MCF 10A (cell line): ENCODE measurements around the gene WDR53. TPM values are rescaled to one million over a fixed set of nuclear protein-coding genes. Genes with fewer than 3 reads are reported as not detected.

ENCODE experiments used
- BruUV-seq: library from RNA; stranded (reverse); fragments of 400-500 nt; replicated peaks from 2 replicates; lab custom pipeline; 2021; lab: Mats Ljungman, UMichigan
- CTCF ChIA-PET: fragments of 300-600 bp; sonication (Branson Sonifier 250); formaldehyde crosslinking; extraction: SDS; loops from one replicate; lab custom pipeline; 2021; ENCODE audit warnings: antibody characterized with exemption, inconsistent platforms; lab: Yijun Ruan, JAX
- POLR2A ChIA-PET: fragments of 300-600, 350-650 bp; sonication (Branson Sonifier 250); formaldehyde crosslinking; extraction: SDS; loops from one replicate; lab custom pipeline; 2020; ENCODE audit warnings: antibody characterized with exemption, inconsistent platforms; lab: Yijun Ruan, JAX
- DNase-seq: peaks from one replicate; pipeline ENCODE4 v3.0.0-alpha.2; 2018; ENCODE audit not compliant: unreplicated experiment
- H3K27ac Mint-ChIP-seq: one replicate; pipeline ENCODE4 v1.8.0; 2022; ENCODE audit warnings: mild to moderate bottlenecking, low read depth, mixed read lengths; ENCODE audit not compliant: unreplicated experiment
- H3K27me3 Mint-ChIP-seq: one replicate; pipeline ENCODE4 v1.8.0; 2022; ENCODE audit warnings: mixed read lengths; ENCODE audit not compliant: insufficient read depth, unreplicated experiment
- H3K36me3 Mint-ChIP-seq: one replicate; pipeline ENCODE4 v1.8.0; 2022; ENCODE audit warnings: mild to moderate bottlenecking, moderate library complexity, mixed read lengths; ENCODE audit not compliant: insufficient read depth, unreplicated experiment
- H3K4me1 Mint-ChIP-seq: one replicate; pipeline ENCODE4 v1.8.0; 2022; ENCODE audit warnings: mixed read lengths; ENCODE audit not compliant: insufficient read depth, unreplicated experiment
- H3K4me3 Mint-ChIP-seq: one replicate; pipeline ENCODE4 v1.8.0; 2022; ENCODE audit warnings: mild to moderate bottlenecking, moderate library complexity, mixed read lengths; ENCODE audit not compliant: unreplicated experiment
- H3K9me3 Mint-ChIP-seq: one replicate; pipeline ENCODE4 v1.8.0; 2022; ENCODE audit warnings: mixed read lengths; ENCODE audit not compliant: unreplicated experiment
- CTCF ChIP-seq: fragments of 200-600 bp; IDR thresholded peaks from one replicate; pipeline ENCODE4 v1.8.0; 2022; ENCODE audit warnings: antibody characterized with exemption, mild to moderate bottlenecking; ENCODE audit not compliant: unreplicated experiment
- intact Hi-C: fragments of 100-400 bp; cut with micrococcal nuclease; formaldehyde crosslinking; loops from 2 replicates; pipeline ENCODE4 v1.14.1; 2022
- total RNA-seq: library from RNA; stranded (reverse); gene quantifications from 2 replicates; pipeline ENCODE4 v1.2.3, GENCODE V29; 2022

Gene WDR53
- total RNA-seq, 1 experiment from 2014 or later, result 14.4 TPM

- ChIA-PET POLR2A (interaction anchor here (0.6 to 4.4 kb wide), 5 partner anchors 12 to 512 kb away, joined by 3 to 41 read pairs (median 10); partner anchors contain the start of genes DYNLT2B, FBXO45 and WDR53), CTCF (interaction anchor here (0.6 to 0.9 kb wide), 4 partner anchors 17 to 1047 kb away, joined by 3 read pairs; no protein-coding TSS in a partner anchor)
These were observed 63.8 kb downstream of the WDR53 start for GRCh38 chr3:196504556-196504955.

More at GRCh38 chr3:196504556-196504955, 63.8 kb downstream of the WDR53 start:
- no peak overlapping the region for H3K27ac Mint-ChIP-seq
- H3K4me1 Mint-ChIP-seq, result peaks cover 7% of the 10 kb centered on the region
- no peaks in the 10 kb centered on the region for H3K36me3 Mint-ChIP-seq
- DNase-seq, result no peak
- no peaks in the 10 kb centered on the region for H3K27me3 Mint-ChIP-seq
- intact Hi-C loops, result loop anchor here (5.0 kb wide), 3 partner anchors 167 to 252 kb away; partner anchors contain the start of genes DYNLT2B and TM4SF19
- peak overlapping the region; percentile 99 for H3K4me3 Mint-ChIP-seq
- no TSS peak for BruUV-seq
- no peaks in the 10 kb centered on the region for H3K9me3 Mint-ChIP-seq
- no peak for TF ChIP-seq CTCF

Other genes starting within 250 kb of the WDR53 start
- gene TM4SF19, start 230.2 kb downstream of the WDR53 start, total RNA-seq, result 2.4 and 7.3 TPM in 2 replicates
- 64.7 and 71.6 TPM in 2 replicates for gene UBXN7, start 136.1 kb downstream of the WDR53 start, total RNA-seq
- 25.0 and 27.0 TPM in 2 replicates for gene RNF168, start 64.8 kb downstream of the WDR53 start, total RNA-seq
- not detected in 2 replicates for gene SMCO1, start 53.2 kb downstream of the WDR53 start, total RNA-seq
- gene FBXO45, start 106 bp upstream of the WDR53 start, total RNA-seq, result 13.2 and 16.0 TPM in 2 replicates
- not detected in 2 replicates for gene NRROS, start 71.1 kb upstream of the WDR53 start, total RNA-seq
- 1.8 and 3.2 TPM in 2 replicates for gene CEP19, start 143.7 kb upstream of the WDR53 start, total RNA-seq
- 20.8 and 23.2 TPM in 2 replicates for gene PIGX, start 143.8 kb upstream of the WDR53 start, total RNA-seq
- gene PAK2, start 171.3 kb upstream of the WDR53 start, total RNA-seq, result 119 and 126 TPM in 2 replicates